A549 (cell line): Measurements from ENCODE around the gene NCSTN. TPM values are rescaled to one million over a fixed set of nuclear protein-coding genes. Genes with fewer than 3 reads are reported as not detected.

Source experiments
- ATAC-seq, 2 experiments: fragments of 200-7000 bp in 1 of 2; fragments of >200 bp in 1 of 2; cut with Nextera tagmentation in 1 of 2; cut with Tn5 transposase in 1 of 2; 3 replicates each; pipeline versions ENCODE4 v1.8.0 to v1.9.1; 2018 to 2020; ENCODE audit warnings: mild to moderate bottlenecking in 1 of 2, moderate library complexity in 1 of 2
- CTCF ChIA-PET: fragments of 300-600 bp; sonication (Branson Sonifier 250); formaldehyde crosslinking; extraction: SDS; loops from one replicate; lab custom pipeline; 2021; ENCODE audit warnings: antibody characterized with exemption, inconsistent platforms; lab: Yijun Ruan, JAX
- POLR2A ChIA-PET: fragments of 350-600 bp; formaldehyde crosslinking; extraction: SDS; loops from one replicate; lab custom pipeline; 2021; ENCODE audit warnings: antibody characterized with exemption, inconsistent platforms; lab: Yijun Ruan, JAX
- DNase-seq, 2 experiments: peaks; one replicate each; pipeline versions ENCODE4 v3.0.0 to v3.0.0-alpha.2; 2011 to 2016; ENCODE audit warnings: low read depth in 1 of 2, low spot score in 1 of 2
- FAIRE-seq: peaks from 2 replicates; lab custom pipeline; 2011; peaks lifted over from hg19 to GRCh38; lab: Jason Lieb, UNC
- H3K27ac ChIP-seq, 2 experiments: fragments of >200 bp; sonication (Bioruptor Twin); formaldehyde crosslinking; 3 replicates each; pipeline ENCODE4 v1.5.1; 2016 to 2017
- H3K4me1 ChIP-seq: fragments of >200 bp; sonication (Bioruptor Twin); formaldehyde crosslinking; 3 replicates; pipeline ENCODE4 v1.6.1; 2016
- H3K4me2 ChIP-seq: fragments of >200 bp; sonication (Bioruptor Twin); formaldehyde crosslinking; 3 replicates; pipeline ENCODE4 v1.6.1; 2016
- H3K4me3 ChIP-seq: fragments of >200 bp; sonication (Bioruptor Twin); formaldehyde crosslinking; 3 replicates; pipeline ENCODE4 v1.5.1; 2016
- H3K9me3 ChIP-seq: fragments of >200 bp; sonication (Bioruptor Twin); formaldehyde crosslinking; 3 replicates; pipeline ENCODE4 v1.6.1; 2016
- CEBPB ChIP-seq, 2 experiments: fragments of >200 bp in 1 of 2; sonication (Bioruptor Twin) in 1 of 2; formaldehyde crosslinking in 1 of 2; IDR thresholded peaks; 2 replicates each; pipeline ENCODE4 v1.6.1; 2012 to 2016
- CHD2 ChIP-seq: fragments of 150-350 bp; IDR thresholded peaks from 2 replicates; pipeline ENCODE4 v1.6.1; 2014; ENCODE audit warnings: low read length; ENCODE audit not compliant: partially characterized antibody
- EHMT2 ChIP-seq: fragments of 200-600 bp; sonication (generic); IDR thresholded peaks from 2 replicates; pipeline ENCODE4 v1.6.1; 2016; ENCODE audit warnings: antibody characterized with exemption, low read depth, mild to moderate bottlenecking, moderate library complexity
- FOSL2 ChIP-seq, 2 experiments: fragments of 450-650 bp in 1 of 2; fragments of >200 bp in 1 of 2; sonication (Bioruptor Twin) in 1 of 2; formaldehyde crosslinking; IDR thresholded peaks; 2 replicates each; pipeline versions ENCODE4 v1.5.0 to v1.6.1; 2016 to 2020; ENCODE audit warnings: mild to moderate bottlenecking in 1 of 2, moderate library complexity in 1 of 2
- GATA3 ChIP-seq: IDR thresholded peaks from 2 replicates; pipeline ENCODE4 v1.6.1; 2012; ENCODE audit warnings: borderline replicate concordance
- HOXA7 ChIP-seq: fragments of 250-450 bp; sonication (Bioruptor Pico); IDR thresholded peaks from 2 replicates; pipeline ENCODE4 v1.5.0; 2020; ENCODE audit warnings: mild to moderate bottlenecking, moderate library complexity
- KDM5A ChIP-seq: fragments of 200-600 bp; sonication (generic); IDR thresholded peaks from 2 replicates; pipeline ENCODE4 v1.6.1; 2016; ENCODE audit warnings: antibody characterized with exemption, mild to moderate bottlenecking
- NFE2L2 ChIP-seq: fragments of 150-350 bp; conservative IDR thresholded peaks from 2 replicates; pipeline ENCODE4 v1.6.1; 2014; ENCODE audit warnings: low read length
- RAD21 ChIP-seq, 2 experiments: fragments of >200 bp in 1 of 2; sonication (Bioruptor Twin) in 1 of 2; formaldehyde crosslinking in 1 of 2; IDR thresholded peaks in 1 of 2; conservative IDR thresholded peaks in 1 of 2; 2 replicates in 1 of 2; 3 replicates in 1 of 2; pipeline ENCODE4 v1.6.1; 2012 to 2018; ENCODE audit warnings: inconsistent platforms in 1 of 2
- RARB ChIP-seq: fragments of 250-450 bp; sonication (Bioruptor Pico); IDR thresholded peaks from 2 replicates; pipeline ENCODE4 v1.8.0; 2021; ENCODE audit warnings: mild to moderate bottlenecking, moderate library complexity
- RNF2 ChIP-seq: fragments of 200-600 bp; sonication (generic); IDR thresholded peaks from 2 replicates; pipeline ENCODE4 v1.6.1; 2016; ENCODE audit warnings: low read depth, mild to moderate bottlenecking, antibody characterized with exemption, moderate library complexity, borderline replicate concordance
- SMC3 ChIP-seq: fragments of >200 bp; sonication (Bioruptor Twin); formaldehyde crosslinking; IDR thresholded peaks from 3 replicates; pipeline ENCODE4 v1.6.1; 2018; ENCODE audit warnings: inconsistent platforms
- SREBF2 ChIP-seq: fragments of 450-650 bp; IDR thresholded peaks from 2 replicates; pipeline ENCODE4 v1.6.1; 2014; ENCODE audit warnings: mild to moderate bottlenecking, moderate library complexity
- TFCP2L1 ChIP-seq: fragments of 250-450 bp; sonication (Bioruptor Pico); IDR thresholded peaks from 2 replicates; pipeline ENCODE4 v1.5.0; 2021; ENCODE audit warnings: mild to moderate bottlenecking
- ZC3H11A ChIP-seq: fragments of 450-650 bp; IDR thresholded peaks from 2 replicates; pipeline ENCODE4 v1.6.1; 2014; ENCODE audit warnings: antibody characterized with exemption, mild to moderate bottlenecking
- ZFP36 ChIP-seq: fragments of 450-650 bp; IDR thresholded peaks from 2 replicates; pipeline ENCODE4 v1.6.1; 2014; ENCODE audit warnings: borderline replicate concordance; ENCODE audit not compliant: partially characterized antibody
- ZNF302 ChIP-seq: fragments of 250-450 bp; sonication (Bioruptor Pico); IDR thresholded peaks from 2 replicates; pipeline ENCODE4 v1.9.0; 2021; ENCODE audit warnings: inconsistent platforms, mild to moderate bottlenecking, moderate library complexity
- WGBS: methylation state at CpG from one replicate; pipeline ENCODE4 v1.1.6; 2017; ENCODE audit errors: missing lambda C conversion rate; 5-methylcytosine and 5-hydroxymethylcytosine counted together
- polyA plus RNA-seq, 4 experiments: library from polyadenylated mRNA; depleted of rRNA in 3 of 4; stranded (reverse); fragments of >200 nt; fragmentation: RNase III in 1 of 4; extraction: RNeasy Plus Mini Kit Qiagen cat#74134 plus additional on column Dnase treatment in 1 of 4; gene quantifications; 2 replicates in 3 of 4; 3 replicates in 1 of 4; pipeline ENCODE4 v1.2.3, GENCODE V29; 2011 to 2017
- TF ChIP-seq, protein P1 (sequence below): fragments of 250-450 bp; sonication (Bioruptor Pico); IDR thresholded peaks from 2 replicates; pipeline ENCODE4 v1.5.0; 2020; ENCODE audit warnings: low read depth, mild to moderate bottlenecking, moderate library complexity
- TF ChIP-seq, protein P2 (sequence below): IDR thresholded peaks from 2 replicates; pipeline ENCODE4 v1.6.1; 2012; ENCODE audit warnings: low read depth, borderline replicate concordance
- TF ChIP-seq, protein P3 (sequence below): fragments of 250-450 bp; sonication (Bioruptor Pico); IDR thresholded peaks from 2 replicates; pipeline ENCODE4 v1.5.0; 2021; ENCODE audit warnings: mild to moderate bottlenecking, moderate library complexity, borderline replicate concordance

The NCSTN gene
- polyA plus RNA-seq, 2 of the 4 experiments (the other 2 are of a cell fraction): 41.6 to 91.6 TPM

DNA sequence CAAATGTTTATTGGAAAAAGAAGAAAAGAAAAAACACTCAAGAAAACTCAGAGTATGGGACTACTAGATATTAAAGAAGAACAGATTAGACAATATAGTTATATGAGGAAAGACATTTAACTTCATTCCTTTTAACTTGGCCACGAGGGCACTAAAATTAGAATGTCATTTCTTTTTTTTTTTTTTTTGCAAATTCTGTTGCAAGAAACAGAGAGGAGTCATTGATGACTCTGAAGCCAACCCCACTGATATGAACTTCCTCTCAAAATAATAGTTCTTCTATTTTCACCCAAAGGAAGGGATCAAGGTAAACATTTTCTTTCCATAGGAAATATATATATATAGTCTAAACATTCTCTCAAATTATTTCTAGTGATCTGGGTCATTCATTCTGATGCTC, 33.6 kb upstream of the NCSTN start:
- Histone ChIP-seq H3K4me3 (no peak overlapping the region), H3K27ac (no peak overlapping the region), H3K4me1 (no peaks in the 10 kb centered on the region), H3K4me2 (no peak overlapping the region)
- ATAC-seq: no peak
- POLR2A ChIA-PET: no interaction called here
- TF ChIP-seq, protein P1, sequence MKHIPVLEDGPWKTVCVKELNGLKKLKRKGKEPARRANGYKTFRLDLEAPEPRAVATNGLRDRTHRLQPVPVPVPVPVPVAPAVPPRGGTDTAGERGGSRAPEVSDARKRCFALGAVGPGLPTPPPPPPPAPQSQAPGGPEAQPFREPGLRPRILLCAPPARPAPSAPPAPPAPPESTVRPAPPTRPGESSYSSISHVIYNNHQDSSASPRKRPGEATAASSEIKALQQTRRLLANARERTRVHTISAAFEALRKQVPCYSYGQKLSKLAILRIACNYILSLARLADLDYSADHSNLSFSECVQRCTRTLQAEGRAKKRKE (CRISPR knock-in tag): no peak
- no peak for TF ChIP-seq ZFP36
- TF ChIP-seq SREBF2: no peak
- TF ChIP-seq SMC3: no peak
- no peak for TF ChIP-seq CEBPB (IDR thresholded peaks at IDR 0.05)
- TF ChIP-seq, protein P2, sequence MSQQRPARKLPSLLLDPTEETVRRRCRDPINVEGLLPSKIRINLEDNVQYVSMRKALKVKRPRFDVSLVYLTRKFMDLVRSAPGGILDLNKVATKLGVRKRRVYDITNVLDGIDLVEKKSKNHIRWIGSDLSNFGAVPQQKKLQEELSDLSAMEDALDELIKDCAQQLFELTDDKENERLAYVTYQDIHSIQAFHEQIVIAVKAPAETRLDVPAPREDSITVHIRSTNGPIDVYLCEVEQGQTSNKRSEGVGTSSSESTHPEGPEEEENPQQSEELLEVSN: no peak
- TF ChIP-seq EHMT2: no peak
- no peak for TF ChIP-seq RARB (CRISPR knock-in tag)
- TF ChIP-seq CHD2: no peak
- TF ChIP-seq, protein P3, sequence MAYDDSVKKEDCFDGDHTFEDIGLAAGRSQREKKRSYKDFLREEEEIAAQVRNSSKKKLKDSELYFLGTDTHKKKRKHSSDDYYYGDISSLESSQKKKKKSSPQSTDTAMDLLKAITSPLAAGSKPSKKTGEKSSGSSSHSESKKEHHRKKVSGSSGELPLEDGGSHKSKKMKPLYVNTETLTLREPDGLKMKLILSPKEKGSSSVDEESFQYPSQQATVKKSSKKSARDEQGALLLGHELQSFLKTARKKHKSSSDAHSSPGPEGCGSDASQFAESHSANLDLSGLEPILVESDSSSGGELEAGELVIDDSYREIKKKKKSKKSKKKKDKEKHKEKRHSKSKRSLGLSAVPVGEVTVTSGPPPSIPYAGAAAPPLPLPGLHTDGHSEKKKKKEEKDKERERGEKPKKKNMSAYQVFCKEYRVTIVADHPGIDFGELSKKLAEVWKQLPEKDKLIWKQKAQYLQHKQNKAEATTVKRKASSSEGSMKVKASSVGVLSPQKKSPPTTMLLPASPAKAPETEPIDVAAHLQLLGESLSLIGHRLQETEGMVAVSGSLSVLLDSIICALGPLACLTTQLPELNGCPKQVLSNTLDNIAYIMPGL (CRISPR knock-in tag): no peak
- TF ChIP-seq, all 56 proteins: peak for 0
- DNase-seq (no peak), FAIRE-seq (no peak)
- 74% methylated on average over 1 of the region's 1 CpG for WGBS
- CTCF ChIA-PET: interaction anchor here (9.4 kb wide), 1 partner anchor 18 kb away, joined by 83 read pairs; no protein-coding TSS in a partner anchor
- no peaks in the 10 kb centered on the region for H3K9me3 ChIP-seq

DNA sequence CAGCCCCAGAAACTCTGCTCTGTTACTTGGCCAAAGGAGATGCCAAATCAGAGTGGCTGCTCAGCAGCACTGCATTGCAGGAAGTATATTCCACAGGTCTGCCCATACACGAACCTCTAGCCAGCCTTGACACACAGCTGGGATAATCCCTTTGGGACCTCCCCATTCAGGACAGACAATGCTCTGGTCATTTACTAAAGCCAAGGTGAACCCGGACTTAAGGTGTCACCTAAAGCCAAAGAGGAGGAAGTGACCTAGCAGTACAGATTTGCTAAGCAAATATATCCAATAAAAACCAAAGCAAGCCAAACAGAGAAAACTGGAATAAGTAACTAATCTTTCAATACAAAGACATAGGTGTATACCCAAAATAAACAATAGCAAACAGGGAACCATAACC, 27.8 kb upstream of the NCSTN start:
- no peak for TF ChIP-seq RNF2
- no peak for TF ChIP-seq RAD21 (conservative IDR thresholded peaks at IDR 0.05 in 1 of 2, IDR thresholded peaks at IDR 0.05 in 1 of 2)
- no peak for TF ChIP-seq TFCP2L1 (CRISPR knock-in tag)
- no peak for TF ChIP-seq GATA3
- no peak for TF ChIP-seq HOXA7 (CRISPR knock-in tag)
- TF ChIP-seq, all 56 proteins: peak for 0

DNA sequence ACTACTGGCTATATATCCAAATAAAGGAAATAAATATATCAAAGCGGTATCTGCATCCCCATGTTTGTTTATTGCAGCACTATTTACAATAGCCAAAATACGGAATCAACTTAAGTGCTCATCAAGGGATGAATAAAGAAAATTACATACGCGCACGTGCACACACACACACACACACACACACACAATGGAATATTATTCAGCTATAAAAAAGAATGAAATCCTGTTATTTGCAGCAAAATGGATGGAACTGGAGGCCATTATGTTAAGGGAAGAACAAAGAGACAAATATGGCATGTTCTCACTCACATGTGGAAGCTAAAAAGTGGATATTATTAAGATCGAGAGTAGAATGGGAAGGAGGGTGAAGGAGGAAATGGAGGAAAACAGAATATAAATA, 20.4 kb upstream of the NCSTN start:
- no peaks in the 10 kb centered on the region for H3K4me1 ChIP-seq
- DNase-seq: no peak
- H3K4me2 ChIP-seq: no peak overlapping the region
- no peak overlapping the region for H3K4me3 ChIP-seq
- WGBS: 92% methylated on average over 6 of the region's 6 CpGs
- ATAC-seq: no peak
- no peaks in the 10 kb centered on the region for H3K9me3 ChIP-seq
- no peak for FAIRE-seq
- POLR2A ChIA-PET: no interaction called here
- no peak overlapping the region for H3K27ac ChIP-seq
- no peak for TF ChIP-seq NFE2L2
- TF ChIP-seq ZC3H11A: no peak
- no peak for TF ChIP-seq FOSL2 (IDR thresholded peaks at IDR 0.05)
- no peak for TF ChIP-seq FOSL2 (CRISPR knock-in tag; IDR thresholded peaks at IDR 0.05)
- TF ChIP-seq, protein P2: no peak
- no peak for TF ChIP-seq ZNF302 (CRISPR knock-in tag)
- no peak for TF ChIP-seq KDM5A
- no peak for TF ChIP-seq CHD2
- TF ChIP-seq, protein P3 (CRISPR knock-in tag): no peak
- CTCF ChIA-PET: no interaction called here

More for the DNA sequence above, 27.8 kb upstream of the NCSTN start:
- Histone ChIP-seq H3K9me3 (no peaks in the 10 kb centered on the region), H3K4me3 (no peak overlapping the region), H3K4me1 (no peaks in the 10 kb centered on the region), H3K27ac (no peak overlapping the region), H3K4me2 (no peak overlapping the region)
- POLR2A ChIA-PET: no interaction called here
- DNase-seq: no peak
- FAIRE-seq: no peak
- CTCF ChIA-PET: interaction anchor here (2.7 kb wide), 1 partner anchor 24 kb away, joined by 17 read pairs; no protein-coding TSS in a partner anchor
- 84% methylated on average over 2 of the region's 2 CpGs for WGBS
- ATAC-seq: no peak
